Measurements from ENCODE around the gene CDKN2B. TPM values are rescaled to one million over a fixed set of nuclear protein-coding genes. Genes with fewer than 3 reads are reported as not detected.

Gene CDKN2B
- total and polyA plus RNA-seq, 2 of the 13 experiments (the other 11 are each of a cell fraction or from before 2014, with no cell fraction given) = 1.4 to 1.5 TPM

GRCh38 chr9:22008717-22009505, at the start of gene CDKN2B (continued):
- TF ChIP-seq ZNF296 (CRISPR knock-in tag; conservative IDR thresholded peaks at IDR 0.05) = no peak
- TF ChIP-seq KAT7 (CRISPR knock-in tag; IDR thresholded peaks at IDR 0.05; ENCODE audit: borderline replicate concordance) = peak; percentile 68; the same call in 1 of the 2 replicates
- TF ChIP-seq RBM39 (IDR thresholded peaks at IDR 0.05; ENCODE audit: low read depth, low read length, poor library complexity, severe bottlenecking) = peak; percentile 80
- TF ChIP-seq DBP (CRISPR knock-in tag; IDR thresholded peaks at IDR 0.05; ENCODE audit: not compliant biosample characterization) = no peak
- no peak for TF ChIP-seq ZNF326 (CRISPR knock-in tag; IDR thresholded peaks at IDR 0.05; ENCODE audit: borderline replicate concordance)
- no peak for TF ChIP-seq KAT2B (IDR thresholded peaks at IDR 0.05; ENCODE audit: borderline replicate concordance, low read depth, low read length)
- TF ChIP-seq ZC3H4 (CRISPR knock-in tag; IDR thresholded peaks at IDR 0.05; ENCODE audit: borderline replicate concordance) = no peak
- no peak for TF ChIP-seq CBX1 (IDR thresholded peaks at IDR 0.05; ENCODE audit: low read depth)
- no peak for TF ChIP-seq ZNF468 (CRISPR knock-in tag; IDR thresholded peaks at IDR 0.05)
- TF ChIP-seq ZNF121 (CRISPR knock-in tag; IDR thresholded peaks at IDR 0.05) = no peak
- TF ChIP-seq KDM5A (IDR thresholded peaks at IDR 0.05; ENCODE audit: borderline replicate concordance, low read length) = no peak
- peak; percentile 73 for TF ChIP-seq SAP130 (CRISPR knock-in tag; IDR thresholded peaks at IDR 0.05; ENCODE audit: low read depth)
- TF ChIP-seq ZNF784 (CRISPR knock-in tag; IDR thresholded peaks at IDR 0.05; ENCODE audit: borderline replicate concordance) = peak; percentile 83; the same call in 1 of the 2 replicates
- TF ChIP-seq ZNF670 (CRISPR knock-in tag; IDR thresholded peaks at IDR 0.05; ENCODE audit: borderline replicate concordance) = no peak
- 0 out of 2 replicates have a peak, but pooled peaks have one; percentile 16 for TF ChIP-seq MIXL1 (CRISPR knock-in tag; IDR thresholded peaks at IDR 0.05)
- no peak for TF ChIP-seq ZBTB33 (CRISPR knock-in tag; IDR thresholded peaks at IDR 0.05)
- TF ChIP-seq CHCHD3 (CRISPR knock-in tag; IDR thresholded peaks at IDR 0.05) = peak; percentile 89; the same call in 1 of the 2 replicates
- no peak for TF ChIP-seq HMGXB3 (CRISPR knock-in tag; IDR thresholded peaks at IDR 0.05; ENCODE audit: borderline replicate concordance)
- TF ChIP-seq ZNF431 (CRISPR knock-in tag; IDR thresholded peaks at IDR 0.05; ENCODE audit: borderline replicate concordance, low read depth) = no peak
- no peak for TF ChIP-seq MYNN (CRISPR knock-in tag; IDR thresholded peaks at IDR 0.05; ENCODE audit: low read depth)
- peak; percentile 43; the same call in 1 of the 3 replicates for TF ChIP-seq MXI1 (IDR thresholded peaks at IDR 0.05; ENCODE audit: borderline replicate concordance, low read depth, low read length)
- no peak for TF ChIP-seq ZNF737 (CRISPR knock-in tag; IDR thresholded peaks at IDR 0.05; ENCODE audit: borderline replicate concordance)
